NCI-H748 treated with DMSO at 0.1 percent for 48 hours (cell line): ENCODE results near the gene KCNMA1.
"Not testable (repeated sequence)": the region's sequence is repeated elsewhere in the genome, so short reads cannot be mapped to it uniquely, and the experiment has no call there.

ENCODE experiments used
- DNase-seq: peaks from one replicate; lab custom pipeline; 2025; lab: John Stamatoyannopoulos, UW

The KCNMA1 gene

DNA sequence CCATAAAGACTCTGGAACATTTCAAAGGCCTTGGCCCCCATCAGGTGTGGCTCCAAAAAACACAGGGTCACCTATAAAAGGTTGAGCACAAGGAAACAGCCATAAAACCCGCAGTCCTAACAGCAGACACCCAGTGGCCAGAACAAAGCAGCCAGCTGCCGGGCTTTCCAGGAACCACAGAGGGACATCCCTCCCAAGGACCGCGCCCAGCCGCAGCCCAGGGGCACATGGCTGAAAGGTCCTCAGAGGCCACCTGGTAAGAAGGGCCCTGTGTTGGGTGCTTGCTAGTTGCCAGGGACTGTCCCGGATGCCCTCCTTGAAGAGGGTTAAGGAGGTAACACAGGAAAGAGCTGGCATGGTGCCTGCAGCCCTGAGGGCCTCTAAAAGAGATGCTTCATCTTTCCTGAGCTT lies 32.7 kb downstream of the KCNMA1 start:
- no peak for DNase-seq

DNA sequence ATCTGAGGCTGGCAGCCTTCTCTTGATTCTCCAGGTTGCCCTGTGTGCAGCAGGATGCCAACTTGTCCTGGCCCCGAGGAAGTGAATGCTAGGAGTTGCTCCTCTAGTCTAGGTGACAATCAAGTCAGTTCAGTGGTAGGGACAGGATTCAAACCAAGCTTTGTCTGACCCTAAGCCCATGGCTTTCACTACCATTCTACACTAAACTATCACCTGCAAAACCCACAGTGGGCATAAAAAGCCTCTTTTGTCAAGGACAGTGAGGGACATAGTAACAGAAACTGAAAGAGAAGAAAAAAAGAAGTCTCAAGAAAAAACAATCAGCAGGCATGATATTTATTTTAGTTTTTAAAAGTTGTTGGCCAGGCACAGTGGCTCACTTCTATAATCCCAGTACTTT lies 33.5 kb downstream of the KCNMA1 start:
- no peak for DNase-seq

DNA sequence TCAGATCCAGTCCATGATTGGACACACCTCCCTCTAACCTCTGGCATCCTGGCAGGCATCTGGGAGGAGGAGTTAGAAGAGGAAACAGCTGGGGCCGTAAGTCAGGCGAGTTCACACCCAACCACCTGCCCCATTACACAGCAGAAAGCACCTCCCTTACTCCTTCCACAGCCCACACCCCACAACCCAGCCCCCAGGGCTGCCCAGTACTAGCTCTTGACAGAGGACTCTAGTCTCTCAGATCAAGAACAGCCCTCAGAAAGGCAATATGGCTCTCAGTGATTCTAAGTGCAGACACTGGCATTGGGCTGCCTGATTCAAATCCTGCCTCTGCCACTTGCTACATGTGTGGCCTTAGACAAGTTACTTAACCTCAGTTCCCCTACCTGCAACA lies 34.1 kb downstream of the KCNMA1 start:
- peak; percentile 2 for DNase-seq

DNA sequence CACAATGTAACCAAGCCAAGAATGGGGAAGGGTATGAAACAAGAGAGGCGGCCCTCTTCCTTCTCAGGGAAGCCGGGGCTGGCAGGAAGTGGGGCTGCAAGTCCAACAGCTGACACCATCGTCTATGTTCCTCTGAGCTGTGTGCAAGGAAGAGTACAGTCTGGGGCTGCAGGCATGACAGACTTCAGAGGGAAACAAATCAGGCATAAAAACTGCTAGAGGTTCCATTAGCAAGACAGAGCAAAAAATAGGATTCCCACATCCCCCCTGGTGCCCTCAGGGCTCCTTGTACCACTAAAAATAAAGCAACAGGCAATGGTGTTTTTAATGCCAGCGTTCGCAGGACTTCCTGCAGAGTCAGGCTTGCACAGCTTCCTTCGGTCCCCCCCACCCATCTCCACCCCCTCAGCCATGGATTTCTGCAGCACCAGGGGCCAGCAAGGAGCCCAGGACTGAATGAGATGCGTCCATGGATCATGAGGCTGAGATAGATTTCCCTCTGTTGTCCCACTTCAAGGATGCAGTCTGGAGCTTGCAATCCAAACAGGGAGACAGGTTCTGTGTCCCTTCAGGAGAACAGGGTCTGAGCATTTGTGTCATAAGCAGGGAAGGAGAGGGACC lies 34.6 kb downstream of the KCNMA1 start:
- DNase-seq = no peak

DNA sequence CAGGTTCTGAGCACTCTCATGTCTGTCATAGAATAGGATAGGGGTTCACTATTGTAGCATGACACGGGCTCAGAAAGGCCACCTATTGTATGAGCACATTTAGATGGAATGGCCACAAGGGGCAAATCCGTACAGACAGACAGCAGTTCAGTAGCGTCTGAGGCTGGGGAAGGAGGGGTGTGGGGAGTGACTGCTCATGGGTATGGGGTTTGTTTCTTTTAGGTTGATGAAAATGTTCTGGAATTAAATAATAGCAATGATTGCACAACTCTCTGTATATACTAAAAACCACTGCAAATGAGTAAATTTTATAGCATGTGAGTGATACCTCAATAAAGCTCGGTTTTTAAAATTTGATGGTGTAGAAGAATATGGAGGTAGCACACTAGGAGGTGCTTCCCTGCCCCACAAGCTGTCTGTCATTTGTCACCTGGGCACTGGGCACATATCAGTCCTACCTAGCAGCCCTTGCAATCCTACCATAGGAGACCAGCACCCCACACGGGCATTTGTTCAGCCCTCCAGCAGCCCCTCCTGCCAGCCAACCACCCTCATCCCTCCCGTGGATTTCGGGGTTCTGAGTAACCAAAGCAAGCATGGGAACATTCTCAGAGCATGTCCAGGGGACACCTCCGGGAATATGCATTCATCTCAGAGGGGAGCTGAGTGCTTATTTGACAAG lies 35.2 kb downstream of the KCNMA1 start:
- DNase-seq = no peak

DNA sequence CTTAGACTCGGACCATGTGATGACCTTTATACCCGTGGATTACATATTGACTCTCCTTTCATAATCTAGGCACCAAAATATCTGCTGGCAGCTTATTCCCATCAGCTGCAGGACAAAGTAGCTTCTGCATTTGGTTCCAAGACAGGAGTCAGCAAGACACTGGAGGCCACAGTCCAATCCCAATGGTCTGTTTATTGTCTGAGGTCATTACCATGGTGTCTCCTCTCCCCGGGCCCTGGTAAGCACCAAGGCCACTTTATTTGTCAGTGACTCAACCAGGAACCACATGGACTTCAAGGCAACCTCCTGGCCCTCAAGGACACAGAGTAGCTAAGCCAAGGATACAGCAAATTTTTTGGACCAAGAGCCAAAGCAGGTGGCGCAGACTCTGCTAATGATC lies 36.1 kb downstream of the KCNMA1 start:
- DNase-seq = no peak

DNA sequence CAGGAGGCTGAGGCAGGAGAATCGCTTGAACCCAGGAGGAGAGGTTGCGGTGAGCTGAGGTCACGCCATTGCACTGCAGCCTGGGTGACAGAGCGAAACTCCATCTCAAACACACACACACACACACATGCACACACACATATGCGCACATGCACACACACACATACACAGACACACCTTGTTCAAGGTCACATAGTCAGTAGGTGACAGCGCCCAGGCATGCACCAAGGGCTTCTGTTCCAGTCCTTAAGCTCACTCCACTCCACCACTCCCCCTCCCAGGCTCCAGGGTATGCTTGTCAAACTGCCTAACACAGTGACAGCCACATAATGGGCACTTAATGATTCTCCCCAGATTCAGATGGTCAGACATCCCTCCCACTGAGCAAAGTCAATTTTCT lies 37.0 kb downstream of the KCNMA1 start:
- no peak for DNase-seq

DNA sequence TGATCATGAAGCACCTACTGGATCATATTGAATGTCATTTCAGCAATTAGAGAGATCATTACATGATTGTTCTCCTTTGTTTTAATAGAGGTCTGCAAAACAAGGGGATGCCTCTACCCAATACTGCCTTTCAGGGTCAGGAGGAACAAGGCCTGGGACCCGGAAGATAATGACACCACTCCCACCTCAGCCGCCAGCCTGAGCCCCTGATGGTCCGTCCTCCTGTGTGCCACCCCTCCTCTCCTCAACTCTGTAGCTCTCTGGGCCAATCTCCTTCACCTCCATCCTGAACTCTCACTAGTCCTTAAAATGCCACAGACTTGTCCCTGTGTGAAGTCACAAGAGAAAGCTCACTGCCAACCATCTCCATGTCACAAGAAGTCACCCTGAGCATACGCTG lies 38.0 kb downstream of the KCNMA1 start:
- no peak for DNase-seq

DNA sequence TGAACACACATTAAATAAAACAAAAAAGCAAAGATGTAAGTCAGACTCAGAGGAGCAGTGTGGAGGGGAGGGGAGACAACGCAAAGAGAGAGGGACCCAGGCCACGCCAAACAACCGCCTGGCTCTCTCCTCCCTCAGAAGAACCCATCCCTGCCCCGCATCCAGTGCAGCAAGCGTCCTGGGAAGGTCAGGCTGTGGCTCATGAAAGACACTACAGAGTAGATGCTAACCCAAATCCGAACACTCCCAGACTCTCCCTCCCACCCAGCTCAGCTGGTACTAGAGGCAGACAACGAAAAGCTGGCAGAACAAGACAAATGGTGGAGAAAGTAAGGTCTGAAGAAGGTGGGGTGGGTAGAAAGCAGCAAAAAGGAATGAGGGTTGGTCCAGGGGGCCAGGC lies 39.0 kb downstream of the KCNMA1 start:
- no peak for DNase-seq

DNA sequence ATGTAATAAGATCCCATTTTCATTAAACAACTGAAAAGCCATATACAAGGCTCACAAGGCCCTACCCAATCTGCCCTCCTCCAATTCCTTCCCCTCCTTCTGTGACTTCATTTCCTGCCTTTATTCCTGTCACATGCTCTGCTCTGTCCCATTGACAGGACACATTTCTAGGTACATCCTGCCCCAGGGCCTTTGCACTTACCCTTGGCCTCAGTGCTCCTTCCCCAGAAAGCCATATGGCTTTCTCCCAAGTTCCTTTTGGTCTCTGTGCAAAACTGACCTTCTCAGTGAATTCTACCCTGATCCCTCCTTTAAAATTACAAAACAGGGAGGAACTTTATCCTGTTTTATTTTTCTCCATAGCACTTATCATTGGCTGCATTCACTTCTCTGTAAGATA lies 40.0 kb downstream of the KCNMA1 start:
- DNase-seq = no peak

DNA sequence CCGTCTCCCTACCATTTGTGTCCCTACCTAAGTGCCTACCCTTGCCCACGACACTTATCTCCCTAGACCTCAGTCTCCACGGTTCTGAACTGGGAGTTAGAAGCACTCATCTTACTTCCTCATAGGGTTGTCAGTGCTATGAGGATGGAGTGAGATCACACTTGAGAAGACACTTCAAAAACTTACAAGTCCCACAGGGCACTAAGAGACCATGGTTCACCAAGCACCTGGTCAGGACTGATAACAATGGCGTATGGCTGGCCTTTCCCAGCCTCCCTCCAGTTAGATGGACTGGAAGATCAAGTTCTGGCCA lies 43.2 kb downstream of the KCNMA1 start:
- no peak for DNase-seq

DNA sequence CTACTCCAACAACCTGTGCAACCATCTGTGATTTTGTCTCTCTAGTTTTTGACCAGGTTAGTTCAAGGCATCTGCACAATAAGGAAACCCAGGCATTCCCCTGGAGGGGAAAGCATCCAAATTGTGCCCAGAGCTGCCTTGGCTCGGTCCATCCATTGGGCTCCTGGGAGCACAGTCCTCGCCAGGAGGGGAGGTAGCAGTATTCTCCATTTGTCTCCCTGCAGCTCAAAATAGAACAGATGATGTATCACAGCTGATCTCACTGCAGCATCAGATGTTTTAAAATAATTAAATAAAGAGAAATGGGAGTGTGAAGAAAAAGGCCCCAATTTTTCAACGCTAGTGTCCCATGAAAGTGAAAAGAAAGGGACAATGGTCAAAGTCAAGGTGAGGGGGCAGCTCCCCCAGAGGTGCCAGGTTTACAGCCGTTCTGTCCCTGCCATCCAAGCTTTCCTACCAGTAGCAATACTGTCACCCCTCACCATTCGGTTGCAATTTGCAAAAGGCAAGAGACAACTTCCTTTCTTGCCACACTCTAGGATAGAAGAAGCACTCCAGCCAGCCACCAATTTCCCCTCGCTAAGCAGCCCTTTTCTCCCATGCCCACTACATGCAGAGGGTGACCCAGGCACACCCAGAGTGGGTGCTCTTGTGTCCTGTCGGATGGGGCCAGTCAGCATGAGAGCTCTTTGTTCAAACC lies 43.7 kb downstream of the KCNMA1 start:
- DNase-seq = no peak

DNA sequence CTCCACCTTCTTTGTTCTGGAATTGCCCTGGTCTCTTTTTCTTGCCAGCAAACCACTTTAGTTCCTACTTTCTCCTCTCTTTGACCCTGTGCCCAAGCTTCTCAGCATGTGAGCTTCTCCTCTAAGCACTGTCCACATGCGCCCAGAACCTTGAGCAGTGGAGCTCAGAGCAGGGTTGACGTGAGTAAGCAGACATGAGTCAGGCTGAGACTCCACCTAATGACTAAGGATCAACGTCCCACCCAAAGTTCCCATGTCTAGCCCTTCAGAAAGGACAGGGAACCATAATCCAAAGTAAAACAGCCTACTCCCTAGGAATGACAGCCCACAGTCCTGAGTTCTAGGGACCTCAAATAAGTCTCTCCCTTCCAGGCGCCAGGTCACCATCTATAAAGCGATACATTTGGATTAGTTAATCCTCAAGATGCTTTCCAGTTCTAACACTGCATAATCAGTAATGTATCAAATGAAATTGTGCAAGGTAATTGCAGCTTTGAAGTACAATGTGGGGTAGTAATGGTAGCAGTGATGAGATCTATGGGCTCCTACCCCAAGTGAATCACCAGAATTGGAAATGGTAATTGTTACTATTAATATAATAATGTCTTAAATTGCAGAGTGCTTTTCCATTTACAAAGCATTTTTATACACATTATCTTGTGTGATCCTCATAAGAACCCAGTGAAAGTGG lies 44.5 kb downstream of the KCNMA1 start:
- no peak for DNase-seq

DNA sequence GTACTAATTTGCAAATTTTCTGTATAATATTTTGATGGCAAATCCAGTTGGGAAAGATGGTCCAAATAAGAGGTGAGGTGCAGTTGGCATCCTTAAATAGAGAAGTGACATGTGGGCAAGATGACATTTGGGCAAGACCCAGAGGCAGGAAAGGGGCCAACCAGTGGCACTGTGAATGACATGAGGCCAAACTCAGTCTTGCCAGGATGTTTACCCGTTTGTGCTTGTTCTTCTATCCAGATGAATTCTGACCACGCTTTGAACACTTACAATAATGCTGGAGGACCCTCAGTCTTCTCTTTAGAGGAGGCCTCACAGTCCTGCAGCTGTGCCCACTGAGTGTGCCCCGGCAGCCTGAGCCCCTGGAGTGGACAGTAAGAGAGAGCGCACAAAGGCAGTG lies 45.1 kb downstream of the KCNMA1 start:
- no peak for DNase-seq

DNA sequence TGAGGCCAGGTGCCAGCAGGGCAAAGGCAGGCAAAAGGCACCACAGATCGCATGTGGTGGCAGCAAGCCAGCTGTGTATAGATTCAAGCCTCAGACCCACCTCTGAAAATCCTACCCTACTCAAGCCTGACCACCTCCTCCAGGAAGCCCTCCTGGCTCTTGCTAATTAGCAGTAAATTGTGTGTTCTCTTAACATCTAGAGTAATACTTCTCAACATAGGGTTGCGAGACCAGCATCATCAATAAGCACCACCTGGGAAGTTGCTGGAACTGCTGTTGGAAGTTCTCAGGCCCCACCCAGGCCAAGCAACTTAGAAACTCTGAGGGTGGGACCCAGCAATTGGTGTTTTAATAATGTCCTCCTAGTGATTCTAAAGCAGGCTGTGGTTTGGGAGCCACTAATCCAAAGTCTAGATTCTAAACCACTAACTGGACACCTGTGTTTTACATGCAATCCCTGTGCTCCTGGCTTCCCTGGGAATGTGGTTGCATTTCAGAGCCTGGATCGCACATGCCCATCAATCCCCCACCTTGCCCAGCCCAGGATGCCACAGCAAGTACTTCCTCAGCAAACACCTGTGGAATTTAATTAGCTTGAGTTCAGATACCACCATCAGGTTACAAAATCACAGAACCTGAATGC lies 46.2 kb downstream of the KCNMA1 start:
- no peak for DNase-seq

DNA sequence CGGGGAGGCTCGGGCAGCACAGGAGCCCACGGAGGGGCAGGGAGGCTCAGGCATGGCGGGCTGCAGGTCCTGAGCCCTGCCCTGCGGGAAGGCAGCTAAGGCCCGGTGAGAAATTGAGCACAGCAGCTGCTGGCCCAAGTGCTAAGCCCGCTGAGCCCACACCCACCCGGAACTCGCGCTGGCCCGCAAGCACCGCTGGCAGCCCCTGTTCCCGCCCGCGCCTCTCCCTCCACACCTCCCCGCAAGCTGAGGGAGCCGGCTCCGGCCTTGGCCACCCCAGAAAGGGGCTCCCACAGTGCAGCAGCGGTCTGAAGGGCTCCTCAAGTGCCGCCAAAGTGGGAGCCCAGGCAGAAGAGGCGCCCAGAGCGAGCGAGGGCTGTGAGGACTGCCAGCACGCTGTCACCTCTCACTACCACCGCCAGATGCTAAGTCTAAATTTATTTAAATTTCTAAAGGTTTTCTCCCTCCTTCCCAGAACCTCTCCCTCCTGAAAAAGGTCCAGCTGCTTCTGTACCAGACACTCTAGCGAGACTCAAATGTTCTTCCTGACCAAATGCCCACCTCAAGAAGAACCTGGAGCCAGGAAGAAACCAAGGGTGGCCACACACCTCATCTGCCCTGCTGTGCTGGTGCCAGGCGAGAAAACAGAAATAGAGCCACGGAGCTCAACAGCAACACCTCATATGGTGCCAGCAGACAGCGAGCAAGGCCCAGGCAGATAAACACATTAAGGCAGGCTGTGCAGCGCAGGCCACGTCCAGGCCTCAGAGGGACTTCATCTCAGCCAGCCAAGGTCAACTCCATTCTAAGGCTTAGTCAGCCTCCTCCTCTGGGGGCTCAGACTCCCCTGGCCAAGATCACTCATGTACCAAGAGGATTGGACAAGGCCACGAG lies 47.0 kb downstream of the KCNMA1 start:
- no peak for DNase-seq

DNA sequence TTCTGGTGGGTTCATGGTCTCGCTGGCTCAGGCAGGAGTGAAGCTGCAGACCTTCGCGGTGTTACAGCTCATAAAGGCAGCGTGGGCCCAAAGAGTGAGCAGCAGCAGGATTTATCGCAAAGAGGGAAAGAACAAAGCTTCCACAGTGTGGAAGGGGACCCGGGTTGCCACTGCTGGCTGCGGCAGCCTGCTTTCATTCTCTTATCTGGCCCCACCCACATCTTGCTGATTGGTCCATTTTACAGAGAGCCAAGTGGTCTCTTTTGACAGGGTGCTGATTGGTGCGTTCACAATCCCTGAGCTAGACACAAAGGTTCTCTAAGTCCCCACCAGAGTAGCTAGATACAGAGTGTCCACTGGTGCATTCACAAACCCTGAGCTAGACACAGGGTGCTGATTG lies 47.9 kb downstream of the KCNMA1 start:
- not testable (repeated sequence) for DNase-seq

DNA sequence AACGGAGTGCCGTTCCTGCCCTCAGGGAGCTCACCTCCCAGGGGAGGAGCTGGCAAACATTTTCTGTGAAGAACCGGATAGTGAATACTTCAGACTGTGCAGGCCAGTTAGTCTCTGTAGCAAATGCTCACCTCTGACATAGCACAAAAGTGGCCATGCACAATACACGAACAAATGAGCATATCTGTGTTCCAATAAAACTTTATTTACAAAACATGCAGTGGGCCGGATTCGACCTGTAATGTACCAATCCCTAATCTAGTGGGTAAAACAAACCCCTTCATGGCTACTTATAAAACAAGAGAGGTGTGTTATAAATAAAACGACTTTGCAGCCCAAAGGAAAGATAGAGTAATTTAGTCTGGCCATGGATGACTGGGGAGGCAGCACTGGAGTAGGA lies 48.7 kb downstream of the KCNMA1 start:
- DNase-seq = no peak

DNA sequence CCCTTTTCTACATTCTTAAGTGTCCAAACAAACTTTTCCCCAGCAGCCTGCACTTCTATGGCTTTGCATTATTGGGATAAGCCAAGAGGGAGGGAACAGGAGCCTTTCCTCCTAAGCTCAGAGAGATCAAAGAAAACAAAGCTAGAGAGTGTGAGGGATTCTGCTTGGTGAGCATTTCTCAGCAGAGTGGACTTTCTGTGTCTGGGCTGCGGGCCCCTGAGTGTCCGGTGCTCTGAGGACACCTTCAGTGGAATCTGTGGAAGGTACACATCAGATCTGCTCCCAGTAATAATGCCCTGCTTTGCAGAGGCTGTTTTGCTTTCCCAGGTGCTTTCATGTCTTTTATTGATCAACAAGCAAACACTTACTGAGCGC lies 50.2 kb downstream of the KCNMA1 start:
- DNase-seq = no peak

DNA sequence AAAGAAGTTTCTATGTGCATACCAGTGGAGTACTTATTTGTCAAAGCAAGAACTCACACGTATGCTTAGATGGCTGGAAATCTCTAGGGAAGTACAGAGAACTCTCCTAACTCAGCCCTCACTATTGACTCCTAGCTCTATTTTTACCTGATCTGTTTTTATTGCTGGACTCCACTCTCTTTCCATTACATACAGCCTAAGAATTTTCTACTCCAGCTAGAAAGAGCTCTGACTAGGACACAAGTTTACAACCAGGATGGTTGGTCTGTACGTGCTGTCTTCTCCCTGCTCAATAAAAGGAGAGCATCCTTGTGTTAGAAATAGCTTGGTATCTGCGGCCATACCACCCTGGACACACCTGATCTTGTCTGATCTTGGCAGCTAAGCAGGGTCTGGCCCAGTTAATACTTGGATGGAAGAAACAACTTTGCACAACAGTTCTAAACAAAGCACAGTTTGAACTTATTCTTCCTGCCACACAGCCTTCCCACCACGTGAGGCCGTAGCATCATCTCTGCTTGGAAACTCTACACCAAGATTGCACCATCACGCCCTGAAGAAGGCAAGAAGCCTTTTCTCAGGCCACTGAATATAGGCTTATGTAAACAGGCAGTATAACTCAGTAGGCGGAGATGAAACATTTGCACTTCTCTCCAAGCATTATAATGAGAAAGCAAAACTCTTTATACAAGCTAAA lies 50.7 kb downstream of the KCNMA1 start:
- no peak for DNase-seq

DNA sequence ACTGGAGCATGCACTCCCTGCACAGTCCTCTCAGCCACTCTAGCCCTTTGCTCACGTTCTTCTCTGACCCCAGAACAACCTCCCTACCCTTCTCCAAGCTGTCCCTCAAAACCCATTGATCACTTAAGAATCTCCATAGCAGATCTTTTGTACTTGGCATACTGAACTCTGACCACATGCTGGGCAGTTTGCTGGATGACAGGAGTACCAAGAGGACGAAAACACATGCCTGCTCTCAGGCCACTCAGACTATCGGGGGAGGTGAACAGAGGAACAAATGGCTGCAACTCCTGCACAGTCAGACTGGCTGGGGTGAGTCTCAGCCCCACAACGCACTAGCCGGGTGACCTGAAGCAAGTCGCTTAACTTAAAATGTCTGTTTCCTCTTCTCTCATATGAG lies 52.7 kb downstream of the KCNMA1 start:
- DNase-seq = no peak
